ENCODE results near the gene MRPS27. TPM values are rescaled to one million over a fixed set of nuclear protein-coding genes. Genes with fewer than 3 reads are reported as not detected.

The MRPS27 gene
- total and polyA plus RNA-seq, 9 of the 15 experiments (the other 6 are each of a cell fraction or from before 2014, with no cell fraction given) = 73.6 to 144 (median 106) TPM

DNA sequence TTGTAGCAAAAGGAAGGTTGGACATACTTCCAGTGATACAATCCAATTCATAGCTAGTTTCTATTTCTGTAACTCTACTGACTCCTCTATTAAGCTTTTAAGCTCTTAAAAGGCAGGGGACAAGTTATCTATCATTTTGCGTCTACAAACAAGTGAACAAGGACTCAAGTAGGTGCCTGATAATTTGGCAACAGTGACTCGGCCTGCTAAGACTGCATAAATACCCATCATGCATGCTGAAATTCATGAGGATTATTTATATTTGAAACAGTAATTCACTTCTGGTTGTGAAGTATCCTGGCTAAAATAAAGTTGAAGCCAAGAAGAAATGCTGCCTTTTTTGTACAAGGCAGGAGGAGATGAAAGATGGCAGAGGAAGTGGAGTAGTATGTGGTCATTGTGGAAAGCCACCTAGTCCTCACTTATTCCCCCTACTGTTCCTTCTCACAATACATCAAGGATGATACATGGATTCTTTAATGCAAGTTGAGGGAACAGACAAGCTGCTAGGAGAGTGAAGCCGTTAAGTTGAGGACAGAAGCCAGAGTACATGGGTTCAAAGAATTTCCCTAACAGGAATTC lies 74.0 kb downstream of the MRPS27 start (continued):
- TF ChIP-seq TEAD1 (CRISPR knock-in tag; IDR thresholded peaks at IDR 0.05) = no peak
- TF ChIP-seq TEAD4 (IDR thresholded peaks at IDR 0.05; ENCODE audit: low read length) = no peak
- TF ChIP-seq TEAD4 (CRISPR knock-in tag; IDR thresholded peaks at IDR 0.05; ENCODE audit: borderline replicate concordance) = no peak
- TF ChIP-seq SMARCA4 (IDR thresholded peaks at IDR 0.05) = peak; percentile 52
- no peak for TF ChIP-seq ERF (CRISPR knock-in tag; IDR thresholded peaks at IDR 0.05)
- TF ChIP-seq NR2C1 (IDR thresholded peaks at IDR 0.05) = no peak
- no peak for TF ChIP-seq NR2C1 (tag; IDR thresholded peaks at IDR 0.05)
- TF ChIP-seq HBP1 (CRISPR knock-in tag; IDR thresholded peaks at IDR 0.05) = no peak
- TF ChIP-seq PCBP2 (IDR thresholded peaks at IDR 0.05; ENCODE audit: low read depth, low read length, poor library complexity, severe bottlenecking) = no peak
- TF ChIP-seq MAFG (tag; conservative IDR thresholded peaks at IDR 0.05) = 0 out of 2 replicates have a peak, but pooled peaks have one; percentile 30
- no peak for TF ChIP-seq ZNF3 (CRISPR knock-in tag; IDR thresholded peaks at IDR 0.05)
- TF ChIP-seq CREM (IDR thresholded peaks at IDR 0.05; ENCODE audit: low read depth) = 0 out of 2 replicates have a peak, but pooled peaks have one; percentile 16
- TF ChIP-seq, protein P1, sequence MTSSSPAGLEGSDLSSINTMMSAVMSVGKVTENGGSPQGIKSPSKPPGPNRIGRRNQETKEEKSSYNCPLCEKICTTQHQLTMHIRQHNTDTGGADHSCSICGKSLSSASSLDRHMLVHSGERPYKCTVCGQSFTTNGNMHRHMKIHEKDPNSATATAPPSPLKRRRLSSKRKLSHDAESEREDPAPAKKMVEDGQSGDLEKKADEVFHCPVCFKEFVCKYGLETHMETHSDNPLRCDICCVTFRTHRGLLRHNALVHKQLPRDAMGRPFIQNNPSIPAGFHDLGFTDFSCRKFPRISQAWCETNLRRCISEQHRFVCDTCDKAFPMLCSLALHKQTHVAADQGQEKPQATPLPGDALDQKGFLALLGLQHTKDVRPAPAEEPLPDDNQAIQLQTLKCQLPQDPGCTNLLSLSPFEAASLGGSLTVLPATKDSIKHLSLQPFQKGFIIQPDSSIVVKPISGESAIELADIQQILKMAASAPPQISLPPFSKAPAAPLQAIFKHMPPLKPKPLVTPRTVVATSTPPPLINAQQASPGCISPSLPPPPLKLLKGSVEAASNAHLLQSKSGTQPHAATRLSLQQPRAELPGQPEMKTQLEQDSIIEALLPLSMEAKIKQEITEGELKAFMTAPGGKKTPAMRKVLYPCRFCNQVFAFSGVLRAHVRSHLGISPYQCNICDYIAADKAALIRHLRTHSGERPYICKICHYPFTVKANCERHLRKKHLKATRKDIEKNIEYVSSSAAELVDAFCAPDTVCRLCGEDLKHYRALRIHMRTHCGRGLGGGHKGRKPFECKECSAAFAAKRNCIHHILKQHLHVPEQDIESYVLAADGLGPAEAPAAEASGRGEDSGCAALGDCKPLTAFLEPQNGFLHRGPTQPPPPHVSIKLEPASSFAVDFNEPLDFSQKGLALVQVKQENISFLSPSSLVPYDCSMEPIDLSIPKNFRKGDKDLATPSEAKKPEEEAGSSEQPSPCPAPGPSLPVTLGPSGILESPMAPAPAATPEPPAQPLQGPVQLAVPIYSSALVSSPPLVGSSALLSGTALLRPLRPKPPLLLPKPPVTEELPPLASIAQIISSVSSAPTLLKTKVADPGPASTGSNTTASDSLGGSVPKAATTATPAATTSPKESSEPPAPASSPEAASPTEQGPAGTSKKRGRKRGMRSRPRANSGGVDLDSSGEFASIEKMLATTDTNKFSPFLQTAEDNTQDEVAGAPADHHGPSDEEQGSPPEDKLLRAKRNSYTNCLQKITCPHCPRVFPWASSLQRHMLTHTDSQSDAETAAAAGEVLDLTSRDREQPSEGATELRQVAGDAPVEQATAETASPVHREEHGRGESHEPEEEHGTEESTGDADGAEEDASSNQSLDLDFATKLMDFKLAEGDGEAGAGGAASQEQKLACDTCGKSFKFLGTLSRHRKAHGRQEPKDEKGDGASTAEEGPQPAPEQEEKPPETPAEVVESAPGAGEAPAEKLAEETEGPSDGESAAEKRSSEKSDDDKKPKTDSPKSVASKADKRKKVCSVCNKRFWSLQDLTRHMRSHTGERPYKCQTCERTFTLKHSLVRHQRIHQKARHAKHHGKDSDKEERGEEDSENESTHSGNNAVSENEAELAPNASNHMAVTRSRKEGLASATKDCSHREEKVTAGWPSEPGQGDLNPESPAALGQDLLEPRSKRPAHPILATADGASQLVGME (CRISPR knock-in tag; IDR thresholded peaks at IDR 0.05) = no peak
- TF ChIP-seq HMBOX1 (IDR thresholded peaks at IDR 0.05) = peak; percentile 54; the same call in 1 of the 2 replicates
- TF ChIP-seq ZNF695 (CRISPR knock-in tag; IDR thresholded peaks at IDR 0.05) = no peak
- TF ChIP-seq ATF3 (IDR thresholded peaks at IDR 0.05) = peak; percentile 16; the same call in 1 of the 2 replicates
- no peak for TF ChIP-seq ATF3 (CRISPR knock-in tag; conservative IDR thresholded peaks at IDR 0.05)
